HG02981 (cell line): ENCODE data around the gene GM2A.
"Not testable (repeated sequence)": the region's sequence is repeated elsewhere in the genome, so short reads cannot be mapped to it uniquely, and the experiment has no call there.

Experiments
- ATAC-seq: cut with Tn5 transposase; IDR thresholded peaks from one replicate; pipeline ENCODE4 v1.9.1; 2021; ENCODE audit warnings: mild to moderate bottlenecking, moderate library complexity; ENCODE audit not compliant: unreplicated experiment

Gene GM2A

DNA sequence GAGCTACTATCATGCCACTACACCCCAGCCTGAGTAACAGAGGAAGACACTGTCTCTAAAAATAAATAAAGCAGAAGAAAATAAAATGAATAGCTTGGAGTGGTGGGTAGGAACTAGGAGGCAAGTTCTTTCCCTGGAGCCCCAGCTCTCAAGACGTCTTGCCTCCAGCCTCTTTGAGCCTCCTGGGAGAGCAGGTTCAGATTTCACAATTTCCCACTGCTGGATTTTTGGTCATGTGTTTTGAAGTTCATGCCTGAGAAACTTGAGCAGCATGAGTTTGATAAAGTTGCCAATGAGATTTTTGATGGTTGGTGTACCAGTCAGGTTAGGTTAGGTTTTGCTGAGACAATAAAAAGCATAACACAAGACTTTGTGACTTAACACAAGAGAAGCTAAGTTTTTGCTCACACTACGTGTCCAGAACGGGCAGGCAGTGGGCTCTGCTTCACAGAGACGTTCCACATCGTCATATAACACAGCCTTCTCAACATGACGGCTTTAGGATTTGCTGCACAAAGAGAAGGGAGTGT is 25.0 kb upstream of the GM2A start:
- no peak for ATAC-seq

GRCh38 chr5:151228986-151229385 is 24.0 kb upstream of the GM2A start:
- no peak for ATAC-seq

DNA sequence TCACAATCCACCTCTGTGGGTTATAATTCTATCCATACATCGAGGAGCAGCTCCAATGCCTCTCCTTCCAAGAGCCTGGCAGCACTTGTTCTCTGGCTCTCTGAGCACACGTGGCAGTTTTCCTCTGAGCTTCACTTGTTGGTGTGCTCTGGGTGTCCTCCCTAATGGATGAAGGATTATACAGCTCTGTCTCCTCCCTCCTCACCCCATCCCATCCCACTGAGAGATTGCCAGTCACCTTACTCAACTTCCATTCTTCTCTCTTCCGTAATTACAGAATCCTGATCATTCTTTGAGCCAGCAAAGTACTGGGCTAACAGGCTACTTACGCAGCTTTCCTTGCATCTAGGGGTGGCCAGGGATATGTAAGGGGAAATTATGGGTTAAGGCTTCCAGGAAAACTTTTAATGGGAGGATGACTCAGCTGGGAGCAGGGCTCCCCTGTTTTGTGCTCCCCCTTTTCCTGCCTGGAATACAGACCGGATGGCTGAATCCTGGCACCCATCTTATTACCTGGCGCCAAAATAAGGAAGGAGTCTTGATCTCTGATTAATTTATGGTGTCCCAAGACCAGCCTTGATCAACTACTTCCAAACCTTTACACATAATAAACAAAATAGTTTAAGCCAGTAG is 22.8 kb upstream of the GM2A start:
- no peak for ATAC-seq

GRCh38 chr5:151231359-151231758 is 21.6 kb upstream of the GM2A start:
- ATAC-seq: no peak

GRCh38 chr5:151233616-151234085 is 19.3 kb upstream of the GM2A start:
- peak; percentile 60 for ATAC-seq

DNA sequence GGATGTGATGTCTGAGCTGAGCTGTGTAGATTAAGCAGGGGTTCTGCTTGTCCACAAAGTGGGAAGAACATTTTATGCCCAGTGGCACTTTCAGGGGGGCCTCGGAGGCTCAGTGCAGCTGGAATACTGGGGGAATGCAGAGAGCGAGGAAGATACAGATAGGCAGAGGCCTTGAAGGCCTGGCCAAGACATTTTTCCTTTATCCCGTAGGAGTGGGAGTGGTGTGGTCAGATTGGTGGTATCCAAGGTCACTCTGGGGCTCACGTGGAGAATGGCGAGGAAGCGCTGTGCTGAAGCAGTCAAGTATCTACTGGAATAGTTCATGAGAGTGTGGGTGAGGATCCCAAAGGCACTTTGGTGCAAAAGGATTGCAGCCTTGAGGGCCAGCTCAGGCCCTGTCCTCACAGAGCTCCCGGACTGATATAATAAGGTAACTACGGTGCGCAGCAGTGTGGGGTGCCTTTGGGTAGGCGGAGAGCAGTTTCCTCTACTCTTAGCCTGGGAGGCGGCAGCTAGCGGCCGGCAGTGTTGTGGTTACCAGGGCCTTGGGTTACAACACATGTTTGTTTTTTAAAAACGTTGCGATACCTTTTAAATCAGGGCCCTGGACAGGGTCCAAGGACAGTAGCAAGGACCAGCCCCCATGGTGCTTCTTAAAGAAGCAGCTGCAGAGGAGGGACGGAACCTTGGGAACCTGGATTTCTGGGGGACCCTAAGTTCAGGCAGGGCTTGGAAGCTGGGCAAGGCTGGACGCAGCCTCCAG is 18.3 kb upstream of the GM2A start:
- peak; percentile 70 for ATAC-seq

GRCh38 chr5:151235239-151235571 is 17.8 kb upstream of the GM2A start:
- ATAC-seq: not testable (repeated sequence)

DNA sequence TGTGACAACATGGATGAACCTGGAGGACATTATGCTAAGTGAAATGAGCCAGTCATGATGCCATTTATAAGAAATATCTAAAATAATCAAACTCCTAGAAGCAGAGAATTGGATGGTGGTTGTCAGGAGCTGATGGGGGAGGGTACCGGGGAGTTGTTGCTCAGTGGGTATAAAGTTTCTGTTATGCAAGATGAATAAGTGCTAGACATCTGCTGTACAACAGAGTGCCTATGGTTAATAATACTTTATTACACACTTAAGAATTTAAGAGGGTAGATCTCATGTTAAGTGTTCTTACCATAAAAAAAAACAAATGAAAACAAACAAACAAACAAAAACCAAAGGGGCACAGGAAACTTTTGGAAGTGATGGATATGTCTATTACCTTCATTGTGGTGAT is 16.1 kb upstream of the GM2A start:
- ATAC-seq: no peak

DNA sequence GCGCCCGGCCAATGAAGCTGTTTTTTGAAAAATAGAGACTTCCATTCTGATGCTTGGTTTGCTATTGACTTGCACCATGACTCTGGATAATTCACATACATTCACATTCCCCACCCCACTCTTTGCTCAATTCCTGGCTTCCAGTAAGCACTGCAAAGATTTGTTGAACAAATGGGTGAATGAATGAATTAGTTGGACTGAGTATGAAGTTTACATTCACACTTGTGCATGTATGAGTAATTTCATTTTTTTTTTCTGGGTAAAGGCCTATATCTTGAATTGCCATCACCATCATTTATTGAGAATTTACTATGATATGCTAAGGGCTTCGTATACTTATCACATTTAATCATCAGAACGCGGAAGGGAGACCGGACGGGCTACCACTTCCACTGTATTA is 15.3 kb upstream of the GM2A start:
- no peak for ATAC-seq

DNA sequence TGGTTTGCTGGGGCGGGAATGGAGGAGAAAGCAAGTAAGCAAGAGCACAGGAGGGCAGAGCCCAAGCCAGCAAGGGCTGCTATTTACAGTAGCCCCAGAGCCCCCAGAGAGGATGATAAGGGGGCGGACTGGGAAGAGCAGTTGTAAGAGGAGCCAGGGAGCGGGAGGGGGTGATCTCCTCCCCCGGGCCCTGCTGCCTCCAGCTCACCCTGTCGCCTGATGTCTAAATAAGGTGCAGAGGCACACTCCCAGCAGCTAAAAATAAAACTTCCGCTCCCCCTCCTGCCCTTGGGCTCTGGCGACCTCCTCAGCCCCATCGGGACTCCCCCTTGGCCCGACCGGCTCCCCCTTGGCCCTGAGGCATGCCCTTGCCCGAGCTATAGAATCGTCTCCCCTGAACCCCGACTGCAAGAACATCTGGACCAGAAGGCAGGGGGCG is 14.7 kb upstream of the GM2A start:
- peak; percentile 28 for ATAC-seq

DNA sequence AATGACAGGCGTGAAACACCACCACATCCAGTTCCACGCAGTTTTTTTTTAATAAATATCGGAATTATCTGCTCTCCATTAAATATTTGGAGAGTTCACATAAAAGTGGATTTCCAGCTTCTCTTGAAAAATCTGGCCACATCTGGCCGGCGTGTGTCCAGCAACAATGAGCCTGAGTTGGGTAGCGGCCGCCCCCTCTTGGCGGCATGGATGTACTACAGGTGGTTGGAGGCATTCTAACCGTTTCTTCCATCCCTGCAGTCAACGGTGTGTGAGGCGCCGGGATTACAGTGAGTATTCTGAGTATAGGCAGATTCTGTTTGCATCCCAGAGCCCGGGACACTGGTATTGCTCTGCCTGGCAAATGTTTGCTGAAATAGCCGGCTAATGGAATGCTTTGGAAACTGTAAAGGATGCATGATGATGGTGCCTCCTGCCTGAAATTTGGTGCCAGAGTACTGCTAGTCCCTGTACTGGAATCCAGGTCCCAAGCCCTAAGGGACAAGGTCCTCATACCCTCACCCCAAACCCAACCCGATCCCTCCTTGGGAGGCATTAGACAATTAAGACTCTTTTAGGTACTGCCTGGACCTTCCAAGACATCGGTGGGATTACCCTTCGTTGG is 13.6 kb upstream of the GM2A start:
- ATAC-seq: peak; percentile 36

GRCh38 chr5:151240268-151240835 is 12.6 kb upstream of the GM2A start:
- not testable (repeated sequence) for ATAC-seq

DNA sequence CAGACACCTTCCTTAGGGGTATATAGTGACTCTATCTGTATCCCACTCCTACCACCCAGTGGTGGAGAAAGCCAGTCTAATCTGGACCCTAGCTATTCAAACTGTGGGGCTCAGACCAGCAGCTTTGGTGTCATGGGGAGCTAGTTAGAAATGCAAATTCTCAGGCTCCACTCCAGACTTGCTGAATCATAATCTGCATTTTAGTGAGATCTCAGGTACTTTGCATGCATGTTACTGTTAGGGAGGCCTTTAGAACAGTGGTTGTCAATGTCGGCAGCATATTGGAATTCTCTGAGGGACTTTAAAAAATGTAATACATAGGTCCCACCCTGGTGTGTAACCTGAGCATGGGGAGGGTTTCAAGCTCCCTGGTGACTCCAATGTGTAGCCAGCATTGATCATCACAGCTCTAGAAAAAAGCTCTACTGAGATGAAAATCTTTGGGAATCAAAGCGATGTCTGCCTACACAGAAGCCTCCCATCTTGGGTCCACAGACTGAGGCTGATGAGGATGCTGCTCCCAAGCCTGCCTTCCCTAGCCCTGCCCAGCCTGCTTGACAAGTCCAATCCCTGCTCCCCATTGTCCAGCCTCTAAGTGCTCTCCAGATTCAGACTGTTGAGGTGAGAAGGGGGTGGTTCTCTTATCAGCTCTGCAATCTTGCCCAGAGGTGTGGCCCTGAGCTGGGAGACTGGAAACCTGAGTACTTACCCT is 11.9 kb upstream of the GM2A start:
- no peak for ATAC-seq

GRCh38 chr5:151243127-151243526 is 9.9 kb upstream of the GM2A start:
- no peak for ATAC-seq

DNA sequence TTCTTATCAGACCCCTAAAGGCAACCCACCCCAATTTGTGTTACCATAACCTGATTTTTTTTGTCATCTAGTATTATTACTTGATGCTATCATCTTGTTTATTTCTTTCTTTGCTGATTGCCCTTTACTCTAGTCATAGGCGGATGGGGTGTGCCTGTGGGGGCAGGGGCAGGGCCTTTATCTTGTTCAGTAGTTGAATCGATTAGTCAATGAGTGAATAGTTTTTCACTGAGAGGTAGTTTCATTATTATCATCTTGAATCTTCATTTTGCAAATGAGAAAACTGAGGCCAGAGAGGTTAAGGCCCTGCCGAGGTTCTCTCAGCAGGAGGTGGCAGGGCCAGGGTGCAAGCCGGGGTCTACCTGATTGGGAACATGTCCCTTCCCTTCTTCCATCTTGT is 9.4 kb upstream of the GM2A start:
- ATAC-seq: no peak

DNA sequence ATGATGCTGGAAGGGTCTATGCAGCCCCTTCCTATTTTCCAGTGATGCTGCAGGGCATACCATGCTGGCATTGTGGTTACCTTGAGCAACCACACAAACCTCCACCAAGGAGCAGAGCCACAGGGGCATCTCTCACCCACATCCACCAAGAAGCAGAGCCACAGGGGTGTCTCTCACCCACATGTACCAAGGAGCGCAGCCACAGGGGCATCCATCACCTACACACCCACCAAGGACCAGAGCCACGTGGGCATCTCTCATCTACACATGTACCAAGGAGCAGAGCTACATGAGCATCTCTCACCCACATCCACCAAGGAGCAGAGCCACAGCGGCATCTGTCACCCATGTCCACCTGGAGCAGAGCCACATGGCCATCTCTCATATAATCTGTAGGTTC is 8.8 kb upstream of the GM2A start:
- ATAC-seq: no peak

- no peak for ATAC-seq
These were observed 7.2 kb upstream of the GM2A start for GRCh38 chr5:151245680-151246219.

- no peak for ATAC-seq
These were observed 4.3 kb upstream of the GM2A start for GRCh38 chr5:151248651-151249050.

GRCh38 chr5:151249281-151249680 is 3.7 kb upstream of the GM2A start:
- no peak for ATAC-seq

GRCh38 chr5:151250346-151251000 is 2.5 kb upstream of the GM2A start:
- no peak for ATAC-seq
